Umbilical cord (tissue), 2 donors: ENCODE measurements around the gene CRHR1. TPM values are rescaled to one million over a fixed set of nuclear protein-coding genes. Genes with fewer than 3 reads are reported as not detected.
"Not testable (repeated sequence)": the region's sequence is repeated elsewhere in the genome, so short reads cannot be mapped to it uniquely, and the experiment has no call there.

ENCODE experiments used
- DNase-seq: peaks from one replicate; pipeline ENCODE4 v3.0.0-alpha.2; 2015; ENCODE audit warnings: low spot score
- total RNA-seq: library from RNA; depleted of rRNA; stranded (reverse); fragments of >200 nt; gene quantifications from one replicate; pipeline ENCODE4 v1.2.3, GENCODE V29; 2014; ENCODE audit warnings: low replicate concordance; ENCODE audit not compliant: insufficient read depth

CRHR1 gene
- total RNA-seq, result 3.9 TPM

- no peak for DNase-seq
Measured at GRCh38 chr17:45784293-45784740, at the start of gene CRHR1. Gene CRHR1, plus strand, starts transcription at chr17:45784320. Its CDS starts 225 bp downstream, at chr17:45784545.

- no peak for DNase-seq
Measured at GRCh38 chr17:45734598-45734997, 49.5 kb upstream of the CRHR1 start.

GRCh38 chr17:45735488-45735887, 48.6 kb upstream of the CRHR1 start:
- DNase-seq, result no peak

GRCh38 chr17:45739786-45740185, 44.3 kb upstream of the CRHR1 start:
- DNase-seq, result no peak

- DNase-seq, result peak; percentile 38
Measured at GRCh38 chr17:45740553-45741330, 43.4 kb upstream of the CRHR1 start.

- DNase-seq, result no peak
Measured at GRCh38 chr17:45742251-45742650, 41.9 kb upstream of the CRHR1 start.

GRCh38 chr17:45743626-45744326, 40.3 kb upstream of the CRHR1 start:
- no peak for DNase-seq

GRCh38 chr17:45744826-45745225, 39.3 kb upstream of the CRHR1 start:
- not testable (repeated sequence) for DNase-seq

- peak; percentile 75 for DNase-seq
Measured at GRCh38 chr17:45745601-45746494, 38.3 kb upstream of the CRHR1 start.

GRCh38 chr17:45747911-45748310, 36.2 kb upstream of the CRHR1 start:
- peak; percentile 49 for DNase-seq

GRCh38 chr17:45748731-45749310, 35.3 kb upstream of the CRHR1 start:
- no peak for DNase-seq

- no peak for DNase-seq
Measured at GRCh38 chr17:45749831-45750335, 34.2 kb upstream of the CRHR1 start.

- DNase-seq, result no peak
Measured at GRCh38 chr17:45750779-45751440, 33.2 kb upstream of the CRHR1 start.

GRCh38 chr17:45751466-45751865, 32.7 kb upstream of the CRHR1 start:
- no peak for DNase-seq

- DNase-seq, result no peak
Measured at GRCh38 chr17:45752246-45752645, 31.9 kb upstream of the CRHR1 start.

- no peak for DNase-seq
Measured at GRCh38 chr17:45753645-45754225, 30.4 kb upstream of the CRHR1 start.

- DNase-seq, result no peak
Measured at GRCh38 chr17:45755050-45755449, 29.1 kb upstream of the CRHR1 start.

- DNase-seq, result no peak
Measured at GRCh38 chr17:45756266-45756991, 27.7 kb upstream of the CRHR1 start.

- no peak for DNase-seq
Measured at GRCh38 chr17:45757431-45758218, 26.5 kb upstream of the CRHR1 start.
